GM21515 (cell line): ENCODE data around the gene MARK4.
"Not testable (repeated sequence)": the region's sequence is repeated elsewhere in the genome, so short reads cannot be mapped to it uniquely, and the experiment has no call there.

Experiments
- ATAC-seq: cut with Tn5 transposase; IDR thresholded peaks from one replicate; pipeline ENCODE4 v1.9.1; 2021; ENCODE audit not compliant: unreplicated experiment

Gene MARK4

DNA sequence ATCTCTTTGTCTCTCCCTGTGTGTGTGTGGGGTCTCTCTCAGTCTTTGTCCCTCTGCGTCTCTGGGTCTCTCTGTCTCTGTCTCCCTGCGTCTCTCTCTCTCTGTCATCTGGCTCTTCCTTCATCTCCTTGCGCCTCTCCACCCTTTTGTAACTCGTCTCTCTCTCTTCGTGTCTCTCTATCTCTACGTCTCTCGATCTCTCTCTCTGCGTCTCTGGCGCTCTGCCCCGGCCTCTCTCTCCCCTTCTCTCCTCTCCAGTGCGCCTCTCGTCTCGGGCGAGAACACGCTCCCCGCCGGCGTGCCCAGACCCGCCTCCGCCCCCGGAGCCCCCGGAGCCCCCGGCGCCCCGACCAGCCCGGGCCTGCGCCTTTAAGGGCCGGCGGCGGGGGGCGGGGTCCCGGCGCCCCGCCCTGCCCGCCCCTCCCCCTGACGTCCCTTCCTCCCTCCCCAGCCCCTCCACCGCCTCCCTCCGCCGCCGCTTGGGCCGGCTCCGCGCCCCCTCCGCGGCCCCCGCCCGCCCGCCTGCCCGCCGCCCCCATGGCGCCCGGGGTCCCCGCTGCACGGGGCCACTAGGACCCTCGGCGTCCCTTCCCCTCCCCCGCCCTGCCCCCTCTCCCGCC, at the start of gene MARK4:
Gene MARK4 (plus strand): TSS at position 440 of the 620 bp plus-strand sequence. CDS start 318 bp downstream, outside the sequence.
- no peak for ATAC-seq

DNA sequence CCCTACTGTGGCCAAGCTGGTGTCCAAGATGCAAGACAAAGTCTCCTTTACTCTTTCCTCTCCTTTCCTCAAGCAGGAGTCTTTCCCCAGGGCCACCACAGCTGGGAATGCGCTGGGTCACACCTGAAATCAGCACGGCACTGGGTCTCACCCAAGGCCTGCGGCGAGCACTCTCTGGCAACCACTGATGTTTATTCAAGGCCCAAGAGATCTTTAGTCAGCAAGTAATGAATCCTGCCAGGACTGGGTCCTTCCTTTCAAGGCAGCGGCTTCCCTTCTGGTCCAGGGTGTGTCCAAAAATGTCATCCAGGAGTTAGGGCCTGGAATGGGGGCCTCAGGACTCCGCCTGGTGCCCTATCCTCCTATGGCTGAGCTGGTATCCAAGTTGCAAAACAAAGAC, 48.4 kb upstream of the MARK4 start:
- ATAC-seq: no peak

DNA sequence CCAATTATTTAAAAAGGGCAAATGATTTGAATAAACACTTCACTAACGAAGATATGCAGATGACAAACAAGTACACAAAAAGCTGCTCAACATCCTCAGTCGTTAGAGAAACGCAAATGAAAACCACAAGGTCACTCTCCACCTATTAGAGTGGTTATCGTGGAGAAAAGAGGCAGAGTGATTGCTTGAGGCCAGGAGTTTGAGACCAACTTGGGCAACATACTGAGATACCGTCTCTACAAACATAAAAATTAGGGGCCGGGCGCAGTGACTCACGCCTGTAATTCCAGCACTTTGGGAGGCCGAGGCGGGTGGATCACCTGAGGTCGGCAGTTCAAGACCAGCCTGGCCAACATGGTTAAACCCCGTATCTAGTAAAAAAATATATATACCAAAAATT, 45.3 kb upstream of the MARK4 start:
- ATAC-seq: no peak

DNA sequence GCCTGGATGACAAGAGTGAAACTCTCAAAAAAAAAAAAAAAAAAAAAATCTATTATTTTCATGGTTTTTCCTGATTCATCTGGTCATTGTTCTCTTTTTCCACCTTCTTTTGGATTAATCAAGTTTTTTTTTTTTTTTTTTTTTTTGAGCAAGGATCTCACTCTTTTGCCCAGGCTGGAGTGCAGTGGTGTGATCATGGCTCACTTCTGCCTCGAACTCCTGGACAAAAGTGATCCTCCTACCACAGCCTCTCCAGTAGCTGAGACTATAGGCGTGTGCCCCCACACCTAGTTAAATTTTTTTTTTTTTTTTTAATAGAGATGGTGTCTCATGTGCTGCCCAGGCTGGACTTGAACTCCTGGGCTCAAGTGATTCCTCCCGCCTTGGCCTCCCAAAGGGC, 44.7 kb upstream of the MARK4 start:
- no peak for ATAC-seq

DNA sequence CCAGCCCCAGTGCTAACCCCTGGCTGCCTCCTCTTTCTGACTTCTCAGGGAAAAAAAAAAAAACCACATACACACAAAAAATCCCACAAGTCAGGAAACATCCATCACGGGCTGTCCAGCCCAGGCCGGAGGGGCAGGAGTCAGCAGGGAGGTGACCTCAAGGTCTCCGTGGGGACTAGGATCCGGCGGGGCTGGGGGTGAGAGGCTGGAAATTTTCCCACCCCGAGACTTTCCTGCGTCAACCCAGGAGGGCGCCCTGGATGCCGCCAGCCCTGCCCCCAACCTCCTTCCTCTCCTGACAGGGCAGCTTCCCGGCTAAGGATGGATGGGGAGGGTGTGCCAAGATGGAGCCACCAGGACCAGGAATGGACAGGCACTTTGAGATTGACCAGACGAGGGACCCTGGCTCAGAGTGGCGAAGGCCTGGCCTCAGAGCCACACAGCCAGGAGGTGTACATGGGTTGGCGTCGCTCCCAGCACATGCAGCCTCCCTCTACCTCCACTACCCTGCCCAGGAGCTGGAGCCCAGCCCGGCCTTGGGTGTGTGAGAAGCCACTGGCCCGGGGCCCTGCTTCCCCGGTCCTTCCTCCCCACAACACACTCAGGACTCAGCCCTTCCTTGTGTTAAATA, 39.2 kb upstream of the MARK4 start:
- no peak for ATAC-seq

DNA sequence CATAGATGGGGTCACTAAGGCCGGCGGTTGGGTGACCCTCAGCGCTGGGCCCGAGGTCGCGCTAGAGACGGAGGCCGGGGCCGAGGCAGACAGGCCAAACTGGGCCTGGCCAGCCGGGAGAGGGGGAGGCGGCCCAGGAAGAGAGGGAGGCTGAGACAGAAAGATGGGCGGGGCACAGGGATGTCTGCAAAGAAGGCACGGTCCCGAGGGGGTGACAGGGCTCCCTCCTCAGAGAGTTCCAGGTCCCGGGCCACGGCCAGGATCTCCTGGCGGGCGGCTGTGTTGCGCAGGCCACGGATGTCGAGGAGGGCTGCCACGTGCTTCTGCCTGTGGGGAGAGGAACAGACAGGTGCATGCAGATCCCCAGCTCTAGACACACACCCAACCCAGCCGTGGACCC, 38.0 kb upstream of the MARK4 start:
- no peak for ATAC-seq

DNA sequence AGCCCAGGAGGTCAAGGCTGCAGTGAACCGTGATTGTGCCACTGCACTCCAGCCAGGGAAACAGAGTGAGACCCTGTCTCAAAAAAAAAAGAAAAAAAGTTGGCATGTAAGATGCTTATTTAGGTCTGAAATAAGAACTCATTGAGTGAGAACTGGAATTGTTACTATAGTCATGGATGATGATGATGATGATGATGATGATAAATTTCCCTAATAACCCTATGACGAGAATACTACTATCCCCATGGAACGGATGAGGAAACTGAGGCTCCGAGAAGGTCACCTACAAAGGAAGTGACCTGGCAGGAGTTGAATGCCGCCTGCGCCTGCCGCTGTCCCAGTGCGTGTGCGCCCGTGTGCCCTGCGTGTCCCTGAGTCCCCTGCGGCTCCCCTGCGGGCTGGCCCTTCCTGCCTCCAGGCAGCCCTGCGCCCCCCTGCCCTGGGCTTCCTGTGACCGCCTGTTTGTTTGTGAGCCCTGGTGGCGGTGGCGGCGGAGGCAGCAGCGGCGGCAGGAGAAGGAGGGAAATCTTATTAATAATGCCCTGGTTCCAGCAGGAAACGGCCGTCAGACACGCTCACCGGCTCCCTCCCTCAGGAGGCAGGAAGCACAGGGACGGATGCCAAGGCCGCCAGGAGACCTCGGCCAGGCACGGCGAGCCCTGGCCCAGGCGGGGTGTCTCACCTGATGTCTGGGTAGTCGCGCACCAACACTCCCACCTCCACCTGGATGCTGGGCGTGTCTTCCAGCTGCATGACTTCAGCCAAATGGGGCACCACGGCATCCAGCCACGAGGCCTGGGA, 35.5 kb upstream of the MARK4 start:
- ATAC-seq: no peak

DNA sequence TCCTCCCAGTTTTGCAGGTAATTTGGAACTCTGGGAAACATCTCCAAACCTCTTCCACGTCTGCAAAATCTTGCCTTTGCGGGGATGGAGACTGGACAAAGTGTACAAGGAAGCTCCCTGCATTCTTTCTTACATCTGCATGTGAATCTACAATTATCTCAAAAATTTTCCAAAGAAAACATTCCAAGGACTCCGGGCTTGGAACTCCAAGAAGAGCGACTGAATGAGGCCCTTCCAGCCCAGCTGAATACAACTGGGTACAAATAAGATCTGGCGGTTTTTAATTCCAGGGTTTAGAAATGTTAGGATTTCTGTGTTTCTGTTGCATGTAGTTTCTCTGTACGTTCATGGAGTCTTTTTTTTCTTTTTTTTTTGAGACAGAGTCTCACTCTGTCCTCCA, 34.4 kb upstream of the MARK4 start:
- no peak for ATAC-seq

DNA sequence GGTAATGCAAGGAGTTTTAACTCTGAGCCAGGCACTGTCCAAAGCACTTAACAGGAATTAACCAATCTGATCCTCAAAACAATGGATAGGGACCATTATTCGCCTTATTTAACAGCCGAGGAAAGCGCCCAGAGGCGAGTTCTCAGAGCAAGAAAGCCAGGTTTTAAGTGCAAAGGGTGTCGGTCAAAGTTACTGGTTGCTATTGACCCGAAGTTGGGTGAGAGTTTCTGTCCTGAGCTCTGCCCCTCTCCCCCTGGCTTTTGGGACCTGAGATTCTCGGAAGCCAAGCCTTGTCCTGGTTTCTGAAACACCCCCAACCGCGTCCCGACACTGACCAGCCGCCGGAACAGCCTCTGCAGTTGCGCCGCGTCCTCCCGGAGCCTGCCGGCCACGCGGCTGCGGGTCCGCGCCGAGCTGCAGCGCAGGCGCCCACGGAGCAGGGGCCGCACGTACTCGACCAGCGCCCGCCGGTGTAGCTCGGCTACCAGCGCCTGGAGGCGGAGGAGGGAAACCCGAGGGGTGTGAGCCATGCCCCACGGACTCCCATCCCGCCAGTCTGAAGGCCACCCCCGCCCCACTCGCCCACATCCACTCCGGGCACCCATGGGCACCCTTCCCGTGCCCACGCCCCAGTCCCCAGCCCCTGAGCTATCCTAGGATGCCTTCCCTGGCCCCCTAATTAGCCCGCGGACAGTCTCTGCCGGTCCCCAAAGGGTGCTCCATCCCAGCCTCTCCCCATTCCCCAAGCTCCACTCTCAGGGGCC, 33.7 kb upstream of the MARK4 start:
- ATAC-seq: no peak

DNA sequence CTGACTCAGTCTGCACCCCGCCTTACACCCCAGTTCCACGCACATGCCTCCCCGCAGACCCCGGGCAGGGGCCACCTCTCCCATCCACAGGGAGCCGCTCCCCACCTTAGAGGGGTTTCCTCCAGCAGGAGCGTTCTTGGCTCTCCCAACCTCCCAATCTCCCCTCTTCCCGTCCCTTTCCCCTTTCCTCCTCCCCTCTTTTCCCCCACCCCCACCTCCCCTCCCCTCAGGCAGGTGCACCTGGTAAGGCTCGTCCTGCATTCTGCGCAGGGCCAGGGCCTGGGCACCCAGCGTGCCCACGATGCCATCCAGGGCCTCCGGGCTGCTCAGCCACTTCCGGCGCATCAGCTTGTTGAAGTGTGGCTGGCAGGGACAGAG, 33.1 kb upstream of the MARK4 start:
- ATAC-seq: no peak

DNA sequence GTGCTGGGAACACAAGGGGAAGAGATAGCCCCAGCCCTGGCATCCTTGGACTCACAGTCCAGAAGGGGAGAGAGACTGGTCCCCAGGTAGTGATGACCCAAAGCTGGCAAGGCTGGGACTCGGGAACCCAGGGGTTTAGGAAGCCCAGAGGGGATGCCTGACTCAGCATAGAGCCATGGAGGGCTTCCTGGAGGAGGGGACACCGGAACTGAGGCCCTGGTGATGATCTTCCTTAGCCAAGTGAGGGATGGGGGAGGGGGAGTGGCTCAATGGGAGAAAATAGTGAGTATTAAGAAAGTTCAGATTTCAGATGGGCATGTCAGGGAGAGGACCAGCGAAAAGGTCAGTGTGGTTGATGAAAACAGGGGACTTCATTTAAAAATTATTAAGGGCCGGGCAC, 32.6 kb upstream of the MARK4 start:
- no peak for ATAC-seq

DNA sequence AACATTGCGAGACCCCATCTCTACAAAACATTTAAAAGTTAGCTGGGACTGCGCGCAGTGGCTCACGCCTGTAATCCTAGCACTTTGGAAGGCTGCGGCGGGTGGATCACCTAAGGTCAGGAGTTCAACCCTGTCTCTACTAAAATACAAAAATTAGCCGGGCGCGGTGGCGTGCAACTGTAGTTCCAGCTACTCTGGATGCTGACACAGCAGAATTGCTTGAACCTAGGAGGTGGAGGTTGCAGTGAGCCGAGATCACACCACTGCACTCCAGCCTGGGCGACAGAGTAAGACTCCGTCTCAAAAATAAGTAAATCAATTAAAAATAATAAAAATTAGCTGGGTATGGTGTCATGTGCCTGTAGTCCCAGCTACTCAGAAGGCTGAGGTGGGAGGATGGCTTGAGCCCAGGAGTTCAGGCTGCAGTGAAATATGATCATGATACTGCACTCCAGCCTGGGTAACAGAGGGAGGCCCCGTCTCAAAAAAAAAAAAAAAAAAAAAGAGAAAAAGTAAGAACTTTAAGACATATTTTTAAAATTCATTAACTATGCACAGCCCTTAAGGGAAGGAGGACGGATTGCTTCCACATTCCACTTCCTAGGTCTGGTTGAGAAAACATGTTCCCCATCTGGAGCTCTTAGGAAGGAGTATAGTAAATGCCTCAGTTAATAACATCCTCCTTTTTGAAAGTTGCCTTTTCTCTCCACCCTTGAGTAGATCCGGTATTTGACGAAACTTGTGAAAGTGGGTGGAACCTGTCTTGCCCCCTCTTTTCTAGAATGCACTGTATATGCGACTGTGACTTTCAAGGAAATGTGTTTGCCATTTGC, 31.9 kb upstream of the MARK4 start:
- ATAC-seq: no peak

DNA sequence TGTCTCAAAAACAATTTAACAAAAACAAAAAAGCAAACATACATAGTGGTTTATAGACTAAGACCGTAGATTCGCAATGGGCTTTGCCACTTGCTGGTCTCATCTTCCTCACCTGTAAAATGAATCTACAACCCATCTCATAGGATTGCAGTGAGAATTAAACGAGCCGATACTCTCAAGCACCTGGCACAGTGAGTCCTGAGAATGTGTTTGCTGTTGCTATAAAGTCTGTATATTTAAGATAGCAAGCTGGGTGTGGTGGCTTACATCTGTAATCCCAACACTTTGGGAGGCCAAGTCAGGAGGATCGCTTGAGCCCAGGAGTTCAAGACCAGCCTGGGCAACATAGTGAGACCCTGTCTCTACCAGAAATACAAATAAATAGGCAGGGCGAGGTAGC, 28.3 kb upstream of the MARK4 start:
- no peak for ATAC-seq

DNA sequence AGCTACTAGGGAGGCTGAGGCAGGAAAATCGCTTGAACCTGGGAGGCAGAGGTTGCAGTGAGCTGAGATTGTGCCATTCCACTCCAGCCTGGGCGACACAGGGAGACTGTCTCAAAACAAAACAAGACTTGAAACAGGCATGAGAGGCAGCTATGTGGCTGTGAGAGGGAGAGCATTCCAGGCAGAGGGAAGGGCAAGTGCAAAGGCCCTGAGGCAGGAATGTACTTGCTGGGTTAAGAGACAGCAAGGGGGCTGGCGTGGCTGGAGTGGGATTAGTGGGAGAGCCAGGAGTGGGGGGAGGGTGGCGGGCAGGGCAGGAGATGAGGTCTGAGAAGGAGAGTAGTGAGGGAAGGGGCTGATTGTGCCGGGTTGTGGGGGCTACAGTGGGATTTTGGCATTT, 27.2 kb upstream of the MARK4 start:
- no peak for ATAC-seq

DNA sequence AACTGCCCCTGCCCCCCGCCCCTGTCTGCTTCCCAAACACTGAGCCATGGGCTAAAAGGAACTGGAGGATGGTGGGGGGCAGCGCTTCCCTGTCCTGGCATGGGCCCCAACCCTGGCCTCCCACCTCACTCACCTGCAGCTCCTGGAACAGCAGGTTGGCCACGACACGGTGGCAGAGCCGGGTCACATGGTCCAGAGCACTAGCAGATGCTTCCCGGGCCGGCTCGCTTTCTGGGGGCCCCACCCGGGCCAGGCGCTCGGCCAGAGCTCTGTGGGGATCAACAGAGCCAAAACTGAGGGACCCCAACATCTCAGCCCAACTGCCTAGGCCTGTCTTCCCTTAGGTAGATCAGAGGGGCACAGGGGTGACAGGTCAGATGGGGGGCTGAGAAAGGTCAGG, 26.4 kb upstream of the MARK4 start:
- ATAC-seq: no peak

DNA sequence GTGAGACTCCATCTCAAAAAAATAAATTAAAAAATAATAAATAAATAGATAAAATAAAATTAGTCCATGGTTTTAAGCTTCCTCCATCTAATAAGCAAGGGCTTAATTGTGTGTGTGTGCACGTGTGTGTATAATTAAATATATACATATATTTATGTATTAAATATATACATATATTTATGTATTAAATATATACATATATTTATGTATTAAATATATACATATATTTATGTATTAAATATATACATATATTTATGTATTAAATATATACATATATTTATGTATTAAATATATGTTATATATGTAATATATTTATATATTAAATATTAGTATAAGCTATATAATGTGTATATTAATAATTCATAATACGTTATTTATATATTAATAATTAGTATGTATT, 22.0 kb upstream of the MARK4 start:
- ATAC-seq: not testable (repeated sequence)

DNA sequence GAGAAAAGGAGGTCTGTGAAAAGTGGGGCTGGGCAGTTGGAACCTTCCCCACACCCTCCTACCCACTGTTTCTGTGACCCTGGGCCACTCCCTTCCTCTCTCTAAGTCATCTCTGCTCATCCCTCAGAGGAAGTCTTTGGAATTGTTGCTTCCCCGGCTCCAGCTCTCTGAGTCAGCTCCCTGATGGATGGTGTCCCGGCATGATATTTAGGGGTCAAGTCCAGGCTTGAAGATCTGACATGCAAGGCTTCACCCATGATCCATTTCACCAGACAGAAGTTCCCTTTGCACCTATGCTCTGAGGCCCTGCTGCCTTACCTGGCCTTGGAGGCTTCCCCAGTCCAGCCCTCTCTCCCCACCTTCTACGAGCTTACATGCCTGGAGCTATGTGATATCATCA, 19.2 kb upstream of the MARK4 start:
- ATAC-seq: no peak

DNA sequence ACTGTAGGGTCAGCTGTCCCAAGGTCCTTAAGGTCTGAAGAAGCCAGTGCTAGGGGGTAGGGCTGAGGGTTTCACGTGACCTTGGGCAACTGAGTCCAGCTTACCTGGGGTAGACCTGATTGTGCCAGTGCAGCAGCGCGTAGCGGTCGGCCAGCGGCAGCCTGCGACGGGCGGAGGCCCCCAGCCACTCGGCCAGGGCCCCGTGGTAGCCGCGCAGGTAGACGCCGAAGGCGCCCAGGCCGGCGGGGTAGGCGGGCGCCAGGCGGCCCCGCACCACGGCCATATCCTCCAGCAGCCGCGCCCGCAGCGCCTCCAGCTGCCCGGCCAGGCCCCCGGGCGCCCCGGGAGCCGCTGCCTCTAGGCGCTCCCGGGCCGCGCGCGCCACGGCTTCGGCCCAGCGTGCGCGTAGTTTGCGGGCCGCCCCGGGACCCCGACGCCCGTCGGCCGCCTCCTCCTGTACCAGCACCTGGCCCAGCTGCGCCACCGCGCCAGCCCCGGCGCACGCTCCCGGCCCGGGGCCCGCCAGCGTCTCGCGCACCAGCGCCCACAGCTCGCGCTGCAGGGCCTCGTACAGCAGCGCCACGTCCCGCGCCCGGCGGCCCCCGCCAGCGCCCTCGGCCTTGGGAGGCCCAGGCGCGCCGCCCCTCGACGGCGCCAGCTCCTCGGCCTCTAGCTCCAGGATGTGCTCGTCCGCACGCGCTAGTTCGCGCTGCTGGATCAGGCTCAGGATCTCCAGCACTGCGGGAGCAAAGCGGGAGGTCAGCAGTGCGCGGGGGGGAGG, 16.8 kb upstream of the MARK4 start:
- no peak for ATAC-seq

DNA sequence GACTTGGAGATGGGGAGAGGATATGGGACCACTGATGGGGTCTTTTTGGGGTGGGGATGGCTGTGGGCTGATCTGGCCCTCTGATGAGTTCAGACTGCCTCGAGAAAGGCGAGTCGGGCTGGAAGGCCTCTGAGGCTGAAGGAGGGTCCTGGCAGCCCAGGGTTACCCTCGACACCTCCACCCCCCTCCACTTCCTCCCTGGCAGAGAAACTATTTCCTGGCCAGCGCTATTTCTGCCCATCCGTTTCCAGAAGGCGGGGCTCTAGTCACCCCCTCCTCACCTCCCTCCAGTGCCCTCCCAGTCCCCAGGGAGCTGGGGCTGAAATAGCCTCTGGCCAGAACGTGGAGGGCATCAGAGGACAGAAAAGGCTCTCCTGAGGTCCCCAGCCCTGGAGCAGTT, 15.6 kb upstream of the MARK4 start:
- ATAC-seq: no peak

DNA sequence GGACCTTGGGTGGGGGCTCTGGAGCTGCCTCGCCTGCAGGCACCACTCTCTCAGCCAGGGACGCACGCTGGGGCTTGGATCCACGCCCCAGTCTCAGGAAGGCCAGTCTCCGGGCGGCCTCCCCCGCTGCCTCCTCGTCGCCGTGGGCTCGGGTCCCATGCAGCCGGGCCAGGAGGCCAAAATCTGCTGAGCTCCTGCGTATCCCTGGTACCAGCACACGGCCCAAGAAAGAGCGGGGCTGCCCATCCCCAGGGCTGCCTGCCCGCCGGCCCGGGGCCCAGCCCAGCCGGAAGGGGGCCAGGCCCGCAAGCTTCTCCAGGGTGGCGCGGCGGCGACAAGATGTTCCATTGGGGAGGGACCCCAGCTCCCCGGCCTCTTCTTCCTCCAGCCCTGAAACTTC, 12.5 kb upstream of the MARK4 start:
- no peak for ATAC-seq
